ENCODE data around the gene PLD1.
"Not testable (repeated sequence)": the region's sequence is repeated elsewhere in the genome, so short reads cannot be mapped to it uniquely, and the experiment has no call there.

The PLD1 gene

GRCh38 chr3:171809861-171810628 lies at the start of gene PLD1:
Gene PLD1, minus strand, starts transcription at chr3:171810483. Its CDS starts 72,432 bp downstream, at chr3:171738051.
- peak; percentile 96 for DNase-seq (ENCODE audit: low read depth)

- DNase-seq (ENCODE audit: low read depth): not testable (repeated sequence)
These were observed 48.5 kb upstream of the PLD1 start for GRCh38 chr3:171858770-171859169.

DNA sequence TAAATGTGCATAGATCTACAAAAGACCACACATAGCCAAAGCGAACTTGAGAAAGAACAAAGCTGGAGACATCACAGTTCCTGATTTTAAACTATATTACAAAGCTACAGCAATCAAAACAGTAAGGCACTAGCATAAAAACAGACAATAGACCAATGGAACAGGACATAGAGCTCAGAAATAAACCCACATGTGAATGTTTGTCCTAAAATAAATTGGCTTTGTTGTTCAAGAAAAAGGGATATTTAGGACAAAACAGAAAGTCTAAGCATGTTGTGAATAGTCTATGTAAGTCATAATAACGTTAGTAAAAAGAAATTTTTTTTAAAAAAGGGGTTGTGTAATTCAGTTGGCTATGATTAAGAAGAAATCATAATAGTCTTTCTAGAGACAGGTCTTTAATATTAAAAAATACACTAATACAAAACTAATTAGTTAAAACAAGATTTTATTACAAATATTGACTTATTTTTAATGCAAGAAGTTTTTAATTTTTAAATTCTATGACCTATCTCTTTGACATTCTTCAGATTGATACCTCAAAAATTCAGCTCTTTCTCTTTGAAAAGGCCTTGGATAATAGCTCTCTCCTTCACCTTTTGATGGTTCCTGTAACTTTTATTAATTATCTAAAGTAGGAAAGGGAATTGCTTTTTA lies 44.5 kb upstream of the PLD1 start:
- no peak for DNase-seq (ENCODE audit: low read depth)

DNA sequence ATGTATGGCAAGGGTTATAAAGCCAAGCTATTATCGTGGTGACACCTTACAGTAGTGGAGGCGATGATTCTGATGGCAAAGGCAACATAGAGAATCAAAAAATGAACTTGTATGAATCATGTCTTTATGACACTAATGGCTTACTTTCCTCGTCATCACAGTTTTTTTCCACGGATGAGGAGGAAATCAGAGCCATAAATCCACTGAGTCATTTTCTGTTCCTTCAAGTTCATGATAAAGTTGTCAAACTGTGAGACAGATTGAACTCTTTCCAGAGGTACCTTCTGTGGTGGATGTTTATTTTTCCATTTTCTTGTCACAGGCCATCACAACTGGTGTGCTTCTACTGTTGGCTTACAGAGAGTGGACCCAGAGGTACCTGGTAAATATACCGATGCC lies 41.4 kb upstream of the PLD1 start:
- DNase-seq (ENCODE audit: low read depth): no peak

DNA sequence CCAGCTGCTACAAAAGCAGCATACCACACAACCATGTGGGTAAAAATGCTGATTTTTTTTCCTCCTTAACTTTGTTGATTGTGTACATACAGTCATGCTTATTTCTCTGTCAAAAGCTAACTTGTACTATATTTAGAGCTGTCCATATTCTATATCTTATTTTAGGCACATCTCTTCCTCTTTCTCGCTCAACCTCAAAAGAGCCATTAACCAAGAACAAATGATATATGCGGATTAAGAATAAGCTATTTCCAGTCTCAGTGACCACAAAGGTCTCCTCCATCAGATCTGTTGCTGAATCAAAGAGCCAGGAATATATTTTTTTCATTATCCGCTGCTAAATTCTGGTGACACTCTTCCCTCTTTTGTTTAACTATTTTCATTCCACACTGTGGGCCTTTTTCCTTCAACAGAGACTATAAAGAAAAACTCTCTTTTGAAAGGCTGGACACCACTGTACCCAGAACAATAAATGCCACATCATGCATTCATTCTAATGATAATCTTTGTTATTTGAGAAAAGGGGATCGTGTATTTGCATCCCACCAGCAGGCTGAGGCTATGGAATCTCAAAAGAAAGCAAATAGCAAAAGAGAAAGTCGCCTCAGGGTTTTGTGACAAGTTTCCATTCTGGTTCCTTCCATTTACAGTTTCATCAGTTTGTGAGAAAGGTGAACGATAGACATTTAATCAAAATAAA lies 40.8 kb upstream of the PLD1 start:
- DNase-seq (ENCODE audit: low read depth): no peak

DNA sequence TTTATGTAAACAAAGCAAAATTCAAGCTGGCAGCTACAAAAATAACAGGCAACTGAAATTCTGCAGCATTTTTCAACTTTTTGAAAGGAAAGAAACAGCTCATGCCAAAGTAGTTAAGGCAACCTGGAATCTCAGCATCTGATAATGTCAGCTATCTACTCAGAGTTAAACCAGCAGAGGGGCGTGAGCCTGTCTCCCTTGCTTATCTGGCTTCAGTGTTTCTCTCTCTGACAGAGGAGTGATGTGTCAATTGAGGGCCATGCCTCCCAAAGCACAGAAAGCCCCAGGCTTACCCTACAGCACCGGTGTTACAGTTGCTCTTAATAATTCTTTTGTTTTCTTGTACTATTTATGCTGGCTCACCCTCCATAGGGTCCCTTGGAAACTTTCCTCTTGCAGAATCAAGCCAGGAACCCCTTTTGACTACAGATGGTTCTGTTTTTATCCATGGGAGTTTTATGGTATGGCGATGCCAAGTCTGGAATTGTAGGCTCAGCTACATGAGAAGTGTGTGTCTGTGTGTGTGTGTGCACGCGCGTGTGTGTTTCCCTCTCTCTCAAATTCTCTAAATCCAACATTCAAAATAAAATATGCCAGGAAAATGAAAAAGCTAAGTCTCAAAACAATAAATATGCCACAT lies 40.2 kb upstream of the PLD1 start:
- DNase-seq (ENCODE audit: low read depth): no peak

DNA sequence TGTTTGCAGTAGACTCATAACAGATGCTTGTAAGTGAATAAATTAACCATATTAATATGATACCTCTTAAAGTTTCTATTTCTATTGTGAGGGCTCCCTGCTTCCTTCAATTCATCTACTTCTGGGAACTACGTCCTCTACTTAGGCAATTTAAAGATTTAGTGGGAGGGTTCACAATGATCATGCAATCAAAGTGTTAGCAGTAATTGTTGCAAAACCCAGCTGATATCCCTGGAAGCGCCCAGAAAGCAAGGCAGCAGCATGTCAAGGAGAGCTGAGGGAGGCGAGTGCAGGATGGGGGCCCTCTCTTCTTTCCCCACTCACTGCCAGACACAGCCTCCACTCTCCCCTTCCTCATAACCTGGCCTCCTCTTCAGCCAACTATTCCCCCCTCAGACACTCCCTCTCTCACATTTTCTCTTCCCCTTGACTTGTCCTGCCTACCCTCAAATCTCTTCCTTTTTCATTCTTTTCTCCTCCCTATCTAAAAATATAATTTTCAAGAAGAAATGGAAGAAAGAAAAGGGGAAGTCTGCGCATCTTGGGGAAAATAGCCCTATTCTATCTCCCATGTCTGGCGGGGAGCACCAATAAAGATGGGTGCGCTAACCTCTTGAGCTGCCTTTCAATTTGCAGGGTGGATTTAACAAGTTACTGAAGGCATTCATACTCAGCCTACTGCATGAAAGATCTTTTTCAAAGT lies 39.5 kb upstream of the PLD1 start:
- no peak for DNase-seq (ENCODE audit: low read depth)

DNA sequence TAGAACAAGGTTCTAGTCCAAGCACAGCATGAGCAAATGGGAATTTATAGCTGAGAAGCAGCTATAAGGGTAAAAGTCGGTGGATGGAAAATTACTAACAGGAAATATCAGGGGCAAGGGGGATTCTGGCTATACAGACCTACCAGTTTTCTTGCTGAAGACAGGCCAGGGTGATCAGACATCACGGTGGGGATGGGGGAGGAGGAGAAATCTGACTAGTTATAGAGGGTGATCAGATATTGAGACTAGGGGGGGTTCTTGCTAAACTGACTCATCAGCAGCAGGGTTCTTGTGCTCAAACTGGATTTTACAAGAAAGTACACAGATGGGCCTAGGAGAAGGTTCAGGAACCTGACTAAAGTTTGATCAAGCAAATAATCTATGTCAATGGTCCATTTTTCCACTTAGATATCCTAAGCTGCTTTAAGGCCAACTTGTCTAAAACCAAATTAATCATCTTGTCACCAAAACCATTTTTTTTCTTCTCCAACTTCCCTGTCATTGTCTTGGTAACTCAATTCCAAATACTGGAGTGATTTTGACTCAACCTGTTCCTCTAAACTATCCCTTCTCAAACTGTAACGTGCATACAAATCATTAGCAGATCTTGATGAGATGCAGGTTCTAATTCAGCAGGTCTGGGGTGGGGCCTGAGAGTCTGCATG lies 37.4 kb upstream of the PLD1 start:
- DNase-seq (ENCODE audit: low read depth): no peak

DNA sequence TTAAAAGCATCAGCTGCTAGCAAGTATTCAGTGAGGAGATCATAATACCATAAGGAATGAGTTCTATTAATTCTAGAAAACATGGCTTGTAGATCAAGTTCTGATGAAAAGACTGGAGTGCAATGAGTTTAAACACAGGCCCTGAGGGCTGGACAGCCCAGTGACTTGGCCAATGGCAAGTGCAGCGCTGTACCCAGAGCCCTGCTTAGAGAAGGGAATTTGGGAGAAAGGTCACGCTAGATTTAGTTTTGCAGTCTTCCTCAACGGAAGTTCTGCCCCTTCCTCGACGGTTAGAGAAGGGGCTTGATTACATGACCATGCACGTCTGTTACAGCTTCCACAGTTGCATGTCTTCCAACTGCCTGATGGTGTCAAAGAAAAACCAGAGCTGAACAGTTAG lies 36.9 kb upstream of the PLD1 start:
- DNase-seq (ENCODE audit: low read depth): no peak

DNA sequence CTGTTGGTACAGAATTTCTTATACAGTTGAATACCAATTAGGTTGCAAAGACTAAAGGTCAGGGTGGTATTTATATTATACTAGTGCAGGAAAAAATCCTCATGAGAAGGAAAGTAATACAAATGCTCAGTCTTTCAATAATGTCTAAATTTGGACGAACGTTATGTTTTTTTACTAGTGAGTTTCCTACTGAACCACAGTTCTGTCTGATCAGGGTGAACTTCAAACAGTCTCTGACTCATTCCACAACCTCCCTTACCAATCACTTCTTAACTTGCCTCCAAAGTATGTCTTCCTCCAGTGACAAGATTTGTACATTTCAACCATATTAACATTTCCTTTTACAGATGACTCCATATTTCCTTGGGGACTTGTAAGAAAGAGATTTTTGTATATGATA lies 36.3 kb upstream of the PLD1 start:
- DNase-seq (ENCODE audit: low read depth): no peak

DNA sequence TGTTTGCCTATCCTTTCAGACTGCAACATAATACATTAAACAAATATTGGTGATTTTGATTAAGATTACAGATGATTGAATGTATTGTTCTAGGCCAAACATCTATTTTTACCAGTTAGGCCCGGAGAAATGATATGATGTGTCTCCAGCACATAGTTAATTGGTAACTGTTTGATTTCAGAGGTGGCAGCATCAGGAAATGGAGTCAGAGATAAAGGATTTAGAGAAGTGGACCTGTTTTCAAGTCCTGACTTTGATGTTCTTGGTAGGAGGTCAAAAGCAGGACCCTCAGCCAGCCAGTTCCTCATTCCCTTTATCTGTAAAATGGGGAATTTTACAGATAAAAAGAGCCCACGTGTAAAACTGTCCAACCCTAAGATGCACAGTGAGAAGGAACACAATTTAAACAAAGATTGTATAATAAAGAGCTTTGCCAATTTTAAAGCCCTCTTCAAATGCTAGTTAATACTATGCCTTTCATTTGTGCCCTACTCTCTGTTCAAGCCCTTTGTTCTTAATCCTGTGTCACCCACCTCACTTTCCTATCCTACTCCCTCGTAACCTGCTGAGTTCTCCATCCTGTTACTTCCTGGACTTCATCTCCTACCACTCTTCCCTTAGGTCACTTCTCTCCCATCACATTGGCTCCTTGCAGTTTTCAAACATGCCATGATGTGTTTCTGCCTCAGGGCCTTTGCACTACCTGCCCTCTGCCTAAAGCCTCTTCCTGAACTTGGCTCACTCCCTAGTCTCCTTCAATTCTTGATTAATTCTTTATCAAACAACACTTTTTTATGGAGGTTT lies 35.4 kb upstream of the PLD1 start:
- no peak for DNase-seq (ENCODE audit: low read depth)

- no peak for DNase-seq (ENCODE audit: low read depth)
These were observed 34.6 kb upstream of the PLD1 start for GRCh38 chr3:171844873-171845272.

- DNase-seq (ENCODE audit: low read depth): no peak
These were observed 32.7 kb upstream of the PLD1 start, which contains the start of gene TMEM212 for GRCh38 chr3:171842864-171843518. Gene TMEM212, plus strand, starts transcription at chr3:171843349. Its CDS starts 35 bp downstream, at chr3:171843384.

- no peak for DNase-seq (ENCODE audit: low read depth)
These were observed 31.3 kb upstream of the PLD1 start for GRCh38 chr3:171841620-171842000.

DNA sequence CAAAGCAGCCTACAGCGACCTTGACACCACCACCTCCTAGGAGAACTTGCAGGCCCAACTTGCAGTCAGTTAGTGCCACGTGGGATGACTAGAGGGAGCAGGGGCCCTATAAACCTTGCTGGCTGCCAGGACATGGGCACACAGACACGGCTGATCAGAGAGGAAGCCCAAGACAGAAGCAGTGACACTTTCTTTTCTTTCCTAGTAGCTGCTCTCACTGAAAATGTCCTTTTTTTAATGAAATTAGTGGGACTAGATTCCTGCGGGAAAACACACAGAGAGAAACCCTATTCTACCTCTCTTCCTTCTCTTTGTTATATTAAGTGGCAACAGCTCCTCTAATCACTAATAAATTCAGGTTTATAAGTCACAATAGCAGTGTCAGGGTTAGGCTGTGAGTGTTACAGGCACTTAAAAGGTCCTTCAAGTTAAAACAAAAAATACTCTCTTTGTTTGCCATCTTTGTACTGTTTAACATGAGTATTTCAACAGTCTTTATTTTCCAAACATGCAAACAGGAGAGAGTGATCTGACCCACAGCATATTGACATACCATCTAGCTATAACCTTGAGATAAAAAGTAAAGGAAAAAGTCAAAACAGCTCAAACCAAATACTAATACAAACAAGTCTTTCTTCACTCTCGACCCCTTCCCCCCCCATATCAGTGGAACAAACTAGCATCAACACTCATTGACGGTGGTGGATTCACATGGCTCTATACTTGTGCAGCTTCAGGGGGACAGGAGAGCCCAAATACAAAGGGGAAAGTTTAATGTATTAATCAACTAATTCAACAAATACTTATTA lies 30.7 kb upstream of the PLD1 start:
- DNase-seq (ENCODE audit: low read depth): no peak

- DNase-seq (ENCODE audit: low read depth): no peak
These were observed 30.1 kb upstream of the PLD1 start for GRCh38 chr3:171840445-171840810.

- DNase-seq (ENCODE audit: low read depth): no peak
These were observed 29.0 kb upstream of the PLD1 start for GRCh38 chr3:171839270-171839669.

DNA sequence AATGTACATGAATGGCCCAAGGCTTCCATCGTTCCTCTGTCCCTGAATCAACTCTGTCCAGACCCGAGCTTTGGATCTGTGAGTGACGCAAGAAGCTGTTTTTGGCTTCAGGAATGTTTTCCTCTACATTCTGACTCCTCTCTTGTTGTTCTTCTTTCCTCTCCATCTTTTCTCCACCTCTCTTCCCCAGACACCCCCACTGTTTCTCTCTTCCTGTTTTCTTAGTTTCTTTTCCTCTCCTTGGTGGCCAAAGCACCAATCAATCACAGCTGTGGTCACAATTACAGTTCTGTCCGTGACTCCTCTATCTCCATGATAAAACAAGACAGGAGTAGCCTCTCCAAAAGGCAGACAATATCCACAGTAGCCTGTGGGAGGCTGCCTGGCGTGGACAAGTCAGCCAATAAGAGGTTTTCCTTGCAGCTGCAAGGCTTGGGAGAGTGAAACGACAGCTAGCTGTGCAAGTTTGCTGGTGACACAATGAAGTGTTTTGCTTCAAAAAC lies 28.0 kb upstream of the PLD1 start:
- DNase-seq (ENCODE audit: low read depth): peak; percentile 82

DNA sequence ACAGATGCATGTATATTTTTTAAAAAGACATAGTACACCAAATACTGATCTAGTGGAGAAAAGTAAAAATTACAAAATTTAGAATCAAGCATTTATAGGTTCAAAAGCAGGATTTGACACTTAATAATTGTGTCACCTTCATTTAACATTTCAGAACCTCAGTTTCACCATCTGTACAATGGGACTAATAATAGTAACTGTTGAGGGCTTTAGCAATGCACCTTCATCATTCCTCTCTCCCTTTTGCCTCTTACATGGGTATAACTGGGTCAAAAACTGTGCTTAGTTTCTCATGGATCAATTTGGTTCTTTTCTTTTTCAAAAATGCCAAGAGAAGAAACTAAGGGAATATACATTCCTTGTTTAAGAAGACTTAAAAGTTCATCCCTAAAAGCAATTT lies 27.4 kb upstream of the PLD1 start:
- no peak for DNase-seq (ENCODE audit: low read depth)

Measured in fibroblast of gingiva (primary cell).